NCI-H345 treated with DMSO at 0.1 percent for 48 hours (cell line): ENCODE data around the gene NR6A1.
A peak's percentile ranks its signal among the peaks of the same experiment; 100 is the strongest.

ENCODE experiments used
- DNase-seq: peaks from one replicate; lab custom pipeline; 2025; ENCODE audit not compliant: unreplicated experiment; lab: John Stamatoyannopoulos, UW

NR6A1 gene

GRCh38 chr9:124477648-124478285 lies 293.3 kb downstream of the NR6A1 start:
- DNase-seq = peak; percentile 27

- DNase-seq = peak; percentile 16
Measured at GRCh38 chr9:124477211-124477647, 293.9 kb downstream of the NR6A1 start.

DNA sequence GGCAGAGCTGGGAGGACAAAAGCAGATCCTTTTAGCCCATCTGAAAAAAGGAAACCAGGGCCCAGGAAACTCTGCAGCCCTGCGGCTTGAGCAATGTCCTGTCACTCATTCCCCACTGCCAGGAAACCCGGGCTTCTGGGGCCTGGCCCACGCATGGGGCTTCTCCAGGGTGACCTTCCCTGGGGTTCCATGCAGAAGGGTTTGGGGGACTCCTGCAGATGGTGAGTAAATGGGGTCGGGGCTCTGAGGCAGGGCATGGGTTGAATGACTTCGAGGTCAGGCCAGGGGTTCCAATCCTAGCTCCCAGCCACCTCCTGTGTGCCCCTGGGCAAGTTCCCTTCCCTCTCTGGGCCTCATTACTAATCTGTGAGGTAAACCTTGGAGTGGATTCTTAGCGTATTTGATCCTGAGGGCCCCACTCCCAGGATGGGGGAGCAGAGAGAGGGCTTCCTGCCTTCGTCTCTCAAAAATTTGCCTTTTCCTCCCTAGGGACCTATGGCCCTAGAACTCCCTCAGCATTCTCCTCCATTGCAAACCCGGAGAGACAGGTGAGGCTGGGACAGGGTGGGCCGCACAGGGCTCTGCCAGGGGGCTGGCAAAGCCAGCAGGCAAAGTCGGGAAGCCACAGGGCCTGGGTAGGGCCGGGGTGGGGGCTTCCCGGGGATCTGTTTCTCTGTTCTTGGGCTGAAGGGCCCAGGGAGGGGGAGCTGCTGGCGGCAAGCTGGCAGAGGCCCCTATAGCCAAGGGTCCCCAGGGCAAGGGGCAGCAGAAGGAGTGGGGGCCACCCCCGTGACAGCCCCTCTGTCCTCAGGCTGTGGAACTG lies 295.0 kb downstream of the NR6A1 start:
- DNase-seq = no peak

DNA sequence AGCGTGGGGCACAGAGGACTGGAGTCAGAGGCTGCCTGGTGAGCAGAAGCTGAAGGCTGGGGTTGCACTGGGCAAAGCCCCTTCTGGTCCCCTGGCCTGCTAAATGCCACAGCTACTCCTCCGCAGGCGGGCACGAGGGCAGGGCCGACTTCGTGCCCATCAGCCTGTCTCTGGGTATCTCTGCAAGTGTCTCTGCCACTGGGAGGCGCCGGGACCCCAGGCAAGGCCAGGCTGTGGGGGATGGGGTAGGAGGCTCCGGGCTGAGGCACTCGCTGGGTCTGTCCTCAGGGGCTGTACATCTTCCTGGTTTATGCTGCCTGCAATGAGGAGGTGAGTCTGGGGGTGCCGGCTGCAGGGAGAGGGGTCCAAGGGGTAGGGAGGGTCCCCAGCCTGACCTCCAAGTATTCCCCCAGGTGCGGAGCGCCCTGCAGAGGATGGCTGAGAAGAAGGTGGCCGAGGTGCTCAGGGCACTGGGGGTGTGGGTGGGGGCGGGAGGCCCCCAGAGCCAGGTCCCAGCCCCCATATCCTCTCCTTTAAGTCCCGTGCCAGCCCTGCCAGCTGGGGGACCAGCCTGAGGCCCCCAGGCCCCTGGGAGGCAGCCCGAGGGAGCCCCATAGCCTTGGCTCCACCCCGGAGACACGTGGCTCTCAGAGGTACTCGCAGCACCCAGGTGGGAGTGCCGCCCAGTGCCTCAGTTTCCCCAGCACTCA lies 295.8 kb downstream of the NR6A1 start:
- DNase-seq = no peak

DNA sequence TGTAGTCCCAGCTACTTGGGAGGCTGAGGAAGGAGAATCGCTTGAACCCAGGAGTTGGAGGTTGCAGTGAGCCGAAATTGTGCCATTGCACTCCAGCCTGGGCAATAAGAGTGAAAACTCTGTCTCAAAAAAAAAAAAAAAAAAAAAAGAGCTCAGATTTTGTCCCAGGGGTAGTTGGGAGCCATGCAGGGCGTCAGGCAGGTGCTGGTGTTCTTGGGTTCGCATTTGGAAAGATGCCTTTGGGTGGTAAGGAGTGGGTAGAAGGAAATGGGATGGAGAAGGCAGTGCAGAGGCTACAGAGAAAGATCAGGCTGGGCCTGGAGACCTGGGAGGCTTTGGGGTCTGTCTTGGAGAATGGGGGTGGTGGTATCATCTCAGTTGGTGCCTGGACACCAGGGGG lies 297.0 kb downstream of the NR6A1 start:
- DNase-seq = no peak

- DNase-seq = no peak
Measured at GRCh38 chr9:124473310-124473709, 297.8 kb downstream of the NR6A1 start.

GRCh38 chr9:124472770-124473169 lies 298.3 kb downstream of the NR6A1 start:
- DNase-seq = no peak

GRCh38 chr9:124471761-124472160 lies 299.4 kb downstream of the NR6A1 start:
- DNase-seq = no peak

DNA sequence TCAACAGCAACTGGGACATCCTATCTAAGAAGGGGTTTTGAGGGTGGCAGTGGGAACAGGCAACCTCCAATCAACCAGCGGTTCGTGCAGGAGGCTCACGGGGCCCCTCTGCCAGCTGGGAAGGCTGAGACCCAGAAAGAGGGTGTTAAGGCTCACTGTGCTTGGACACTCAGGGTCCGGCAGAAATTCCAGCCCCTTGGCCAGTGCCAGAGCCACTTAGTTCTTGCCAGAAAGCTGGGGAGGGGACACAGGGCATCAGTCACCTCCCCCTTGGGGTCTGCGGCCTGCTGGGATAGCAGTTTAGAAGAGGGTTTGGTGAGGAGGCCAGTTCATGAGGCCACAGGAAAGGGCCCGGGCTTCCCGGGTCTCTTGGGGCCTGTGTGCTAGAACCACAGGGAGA lies 300.4 kb downstream of the NR6A1 start:
- DNase-seq = no peak

DNA sequence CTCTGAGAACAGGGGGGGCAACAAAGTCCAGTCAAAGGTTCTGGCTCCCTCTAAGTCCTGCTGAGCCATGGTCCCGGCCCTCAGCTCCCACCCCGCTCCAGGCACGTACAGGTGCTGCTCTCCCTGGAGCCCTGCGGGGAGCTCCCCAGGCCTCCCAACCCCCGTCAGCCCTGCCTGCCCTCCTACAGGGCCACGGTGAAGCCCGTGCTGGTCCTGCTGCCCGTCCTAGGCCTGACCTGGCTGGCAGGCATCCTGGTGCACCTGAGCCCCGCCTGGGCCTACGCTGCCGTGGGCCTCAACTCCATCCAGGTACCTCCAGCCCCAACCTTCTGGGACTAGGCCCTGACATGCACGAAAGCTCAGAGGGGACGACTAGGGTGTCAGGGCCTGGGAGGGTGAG lies 300.8 kb downstream of the NR6A1 start:
- no peak for DNase-seq

DNA sequence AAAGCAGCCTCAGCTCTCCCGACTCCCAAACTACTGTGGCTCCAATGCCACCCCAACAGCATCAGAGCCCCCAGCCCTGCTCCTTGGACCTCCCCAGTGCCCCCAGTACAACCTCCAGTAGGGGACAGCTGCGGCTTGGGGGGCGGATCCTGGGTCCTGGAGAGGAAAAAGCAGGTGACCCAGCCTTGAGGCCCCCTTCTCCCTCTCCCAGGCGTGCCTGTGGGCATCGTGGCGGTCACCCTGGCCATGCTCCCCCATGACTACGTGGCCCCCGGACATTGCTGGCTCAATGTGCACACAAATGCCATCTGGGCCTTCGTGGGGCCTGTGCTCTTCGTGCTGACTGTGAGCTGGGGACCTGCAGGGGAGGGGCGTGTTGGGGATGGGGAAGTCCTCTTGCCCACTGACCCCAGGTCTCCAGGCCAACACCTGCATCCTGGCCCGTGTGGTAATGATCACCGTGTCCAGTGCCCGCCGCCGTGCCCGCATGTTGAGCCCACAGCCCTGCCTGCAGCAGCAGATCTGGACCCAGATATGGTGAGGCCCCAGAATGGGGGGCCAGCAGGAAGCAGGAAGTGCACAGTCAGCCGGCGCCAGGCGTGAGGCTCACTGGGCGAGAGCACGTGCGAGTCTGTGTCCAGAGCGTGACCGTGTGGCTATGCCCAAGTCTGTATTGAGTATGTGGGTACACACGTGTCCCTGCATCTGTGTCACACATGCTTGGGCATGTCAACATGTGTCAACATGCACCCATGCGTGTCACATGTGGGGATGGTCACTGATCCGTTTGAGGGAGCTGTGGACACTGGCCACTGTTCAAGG lies 301.9 kb downstream of the NR6A1 start:
- no peak for DNase-seq

DNA sequence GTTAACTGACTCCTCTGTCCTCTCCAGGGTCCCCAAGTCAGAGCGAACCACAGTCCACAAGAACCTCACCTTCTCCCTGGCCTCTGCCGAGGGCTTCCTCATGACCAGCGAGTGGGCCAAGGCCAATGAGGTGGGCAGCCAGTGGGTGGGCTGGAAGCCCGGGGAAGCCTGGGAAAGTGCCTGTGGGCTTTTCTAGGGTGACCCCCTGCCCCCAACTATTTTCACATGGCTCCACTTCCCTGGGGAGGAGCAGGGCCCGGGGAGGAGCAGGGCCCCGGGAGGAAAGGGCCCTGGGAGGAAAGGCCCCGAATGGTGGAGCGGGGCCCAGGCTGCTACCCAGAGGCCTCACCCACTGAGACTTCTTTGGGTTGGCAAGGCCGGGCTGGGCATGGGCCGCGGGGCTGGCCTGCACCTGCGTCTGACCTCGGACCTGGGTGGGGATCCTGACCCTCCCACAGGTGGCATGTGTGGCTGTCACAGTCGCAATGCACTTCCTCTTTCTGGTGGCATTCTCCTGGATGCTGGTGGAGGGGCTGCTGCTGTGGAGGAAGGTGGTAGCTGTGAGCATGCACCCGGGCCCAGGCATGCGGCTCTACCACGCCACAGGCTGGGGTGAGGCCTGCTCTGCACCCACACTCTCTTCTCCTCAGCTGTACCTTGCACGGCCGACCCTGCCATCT lies 302.9 kb downstream of the NR6A1 start:
- DNase-seq = no peak

DNA sequence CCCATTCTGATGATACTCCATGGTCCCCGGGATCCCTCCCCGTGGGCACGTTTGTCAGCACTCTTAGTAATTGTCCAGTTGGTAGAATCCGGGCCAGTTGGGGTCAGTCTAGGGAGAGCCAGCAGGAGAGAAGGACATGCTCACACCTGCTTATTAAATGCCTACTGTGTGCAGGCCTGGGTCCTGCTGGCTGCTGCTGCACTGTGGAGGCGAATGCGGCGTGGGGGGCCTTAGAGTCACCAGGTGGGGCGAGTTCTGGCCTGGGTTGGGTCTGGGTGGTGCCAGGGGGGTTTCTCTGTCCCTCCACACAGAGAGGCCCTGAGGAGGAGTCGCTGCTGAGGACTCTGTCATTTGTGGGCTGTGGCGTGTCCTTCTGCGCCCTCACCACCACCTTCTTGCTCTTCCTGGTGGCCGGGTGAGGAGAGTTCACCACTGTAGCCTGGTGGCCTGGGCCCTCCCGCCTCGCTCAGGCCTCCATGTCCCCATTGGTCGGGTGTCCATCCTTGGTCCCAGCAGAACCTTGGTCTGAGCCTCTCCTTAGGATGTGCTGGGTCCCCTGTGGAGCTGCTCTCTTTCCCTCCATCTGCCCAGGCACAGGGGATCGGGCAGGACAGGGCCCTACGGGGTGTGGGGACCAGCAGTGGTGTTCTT lies 303.6 kb downstream of the NR6A1 start:
- no peak for DNase-seq
